GM21515 (cell line): Measurements from ENCODE around the gene OVOL2.

ENCODE experiments used
- ATAC-seq: cut with Tn5 transposase; IDR thresholded peaks from one replicate; pipeline ENCODE4 v1.9.1; 2021; ENCODE audit not compliant: unreplicated experiment

The OVOL2 gene

GRCh38 chr20:17992224-17992637 is 65.5 kb downstream of the OVOL2 start:
- ATAC-seq: no peak

GRCh38 chr20:17990278-17990972 is 67.3 kb downstream of the OVOL2 start:
- ATAC-seq: no peak

DNA sequence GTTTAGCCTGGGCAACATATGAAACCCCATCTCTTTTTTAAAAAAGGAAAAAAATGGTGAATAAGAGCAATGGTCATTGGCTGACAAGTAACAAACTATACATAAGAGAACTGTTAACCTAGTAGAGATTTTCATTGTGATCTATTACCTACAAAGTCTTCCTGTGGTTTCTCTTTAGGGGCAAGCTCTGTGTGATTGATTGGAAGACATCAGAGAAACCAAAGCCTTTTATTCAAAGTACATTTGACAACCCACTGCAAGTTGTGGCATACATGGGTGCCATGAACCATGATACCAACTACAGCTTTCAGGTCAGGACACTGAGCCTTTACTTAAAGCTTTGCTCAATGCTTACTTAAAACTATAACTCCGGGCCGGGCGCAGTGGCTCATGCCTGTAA is 69.7 kb downstream of the OVOL2 start:
- ATAC-seq: no peak

GRCh38 chr20:17985388-17986018 is 72.2 kb downstream of the OVOL2 start:
- no peak for ATAC-seq

- ATAC-seq: no peak
Observed at GRCh38 chr20:17976305-17976704, 81.4 kb downstream of the OVOL2 start.
